ENCODE measurements around the gene KHDRBS2.

DNA sequence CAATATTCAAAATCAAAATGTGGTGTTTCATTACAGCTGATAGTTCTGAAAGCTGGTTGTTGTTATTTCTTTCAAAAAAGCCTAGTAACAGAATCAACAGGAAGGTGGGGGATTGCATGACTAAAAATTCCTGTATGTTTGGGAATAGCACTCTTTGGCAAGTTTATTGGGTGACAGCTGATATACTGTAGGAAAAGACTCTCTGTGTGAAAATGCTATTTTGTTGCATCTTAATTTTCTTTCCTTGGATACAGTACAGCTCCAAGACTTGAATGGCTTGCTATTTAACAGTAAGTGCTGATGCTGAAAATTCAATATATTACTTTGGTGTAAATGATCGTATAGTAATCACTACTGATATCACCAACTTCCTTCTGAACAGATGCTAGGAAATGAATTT lies 336.1 kb downstream of the KHDRBS2 start:
- TF ChIP-seq, protein P1, sequence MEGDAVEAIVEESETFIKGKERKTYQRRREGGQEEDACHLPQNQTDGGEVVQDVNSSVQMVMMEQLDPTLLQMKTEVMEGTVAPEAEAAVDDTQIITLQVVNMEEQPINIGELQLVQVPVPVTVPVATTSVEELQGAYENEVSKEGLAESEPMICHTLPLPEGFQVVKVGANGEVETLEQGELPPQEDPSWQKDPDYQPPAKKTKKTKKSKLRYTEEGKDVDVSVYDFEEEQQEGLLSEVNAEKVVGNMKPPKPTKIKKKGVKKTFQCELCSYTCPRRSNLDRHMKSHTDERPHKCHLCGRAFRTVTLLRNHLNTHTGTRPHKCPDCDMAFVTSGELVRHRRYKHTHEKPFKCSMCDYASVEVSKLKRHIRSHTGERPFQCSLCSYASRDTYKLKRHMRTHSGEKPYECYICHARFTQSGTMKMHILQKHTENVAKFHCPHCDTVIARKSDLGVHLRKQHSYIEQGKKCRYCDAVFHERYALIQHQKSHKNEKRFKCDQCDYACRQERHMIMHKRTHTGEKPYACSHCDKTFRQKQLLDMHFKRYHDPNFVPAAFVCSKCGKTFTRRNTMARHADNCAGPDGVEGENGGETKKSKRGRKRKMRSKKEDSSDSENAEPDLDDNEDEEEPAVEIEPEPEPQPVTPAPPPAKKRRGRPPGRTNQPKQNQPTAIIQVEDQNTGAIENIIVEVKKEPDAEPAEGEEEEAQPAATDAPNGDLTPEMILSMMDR (IDR thresholded peaks at IDR 0.05; ENCODE audit: insufficient read depth, low read length) = no peak
- no peak for TF ChIP-seq POLR2AphosphoS5 (IDR thresholded peaks at IDR 0.05; ENCODE audit: low read depth)
- TF ChIP-seq GABPA (IDR thresholded peaks at IDR 0.05; ENCODE audit: low read depth) = no peak
